Measurements from ENCODE around the gene MYH13.

DNA sequence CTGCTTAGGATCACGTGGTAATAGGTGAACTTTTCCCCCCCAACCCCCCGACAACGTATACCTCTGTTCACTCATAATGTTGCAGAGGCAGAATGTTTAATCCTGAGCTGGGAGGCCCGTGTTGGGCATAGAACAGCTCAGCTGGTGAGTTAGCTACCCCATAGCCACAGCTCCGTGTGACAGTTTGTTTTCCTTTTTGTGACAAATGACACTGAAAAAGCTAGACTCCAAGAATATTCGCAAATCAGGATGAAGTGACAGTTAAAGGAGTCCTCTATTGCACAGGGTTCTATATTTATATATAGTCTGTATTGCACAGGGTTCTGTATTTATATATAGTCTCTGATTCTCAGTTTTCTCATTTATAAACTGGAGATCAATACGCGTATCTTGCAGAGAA is 33.8 kb downstream of the MYH13 start:
- TF ChIP-seq, protein P1, sequence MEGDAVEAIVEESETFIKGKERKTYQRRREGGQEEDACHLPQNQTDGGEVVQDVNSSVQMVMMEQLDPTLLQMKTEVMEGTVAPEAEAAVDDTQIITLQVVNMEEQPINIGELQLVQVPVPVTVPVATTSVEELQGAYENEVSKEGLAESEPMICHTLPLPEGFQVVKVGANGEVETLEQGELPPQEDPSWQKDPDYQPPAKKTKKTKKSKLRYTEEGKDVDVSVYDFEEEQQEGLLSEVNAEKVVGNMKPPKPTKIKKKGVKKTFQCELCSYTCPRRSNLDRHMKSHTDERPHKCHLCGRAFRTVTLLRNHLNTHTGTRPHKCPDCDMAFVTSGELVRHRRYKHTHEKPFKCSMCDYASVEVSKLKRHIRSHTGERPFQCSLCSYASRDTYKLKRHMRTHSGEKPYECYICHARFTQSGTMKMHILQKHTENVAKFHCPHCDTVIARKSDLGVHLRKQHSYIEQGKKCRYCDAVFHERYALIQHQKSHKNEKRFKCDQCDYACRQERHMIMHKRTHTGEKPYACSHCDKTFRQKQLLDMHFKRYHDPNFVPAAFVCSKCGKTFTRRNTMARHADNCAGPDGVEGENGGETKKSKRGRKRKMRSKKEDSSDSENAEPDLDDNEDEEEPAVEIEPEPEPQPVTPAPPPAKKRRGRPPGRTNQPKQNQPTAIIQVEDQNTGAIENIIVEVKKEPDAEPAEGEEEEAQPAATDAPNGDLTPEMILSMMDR (conservative IDR thresholded peaks at IDR 0.05; ENCODE audit: low read depth, low read length) = no peak
- no peak for TF ChIP-seq EZH2 (IDR thresholded peaks at IDR 0.05; ENCODE audit: borderline replicate concordance, low read depth, low read length, poor library complexity, severe bottlenecking)

All from A673 (cell line).